ES-I3 (cell line): ENCODE measurements around the gene FAM98B.

Experiments used
- H3K36me3 ChIP-seq: 2 replicates; pipeline ENCODE4 v1.6.1; 2013; ENCODE audit warnings: mild to moderate bottlenecking, low read length, control low read depth, moderate library complexity; ENCODE audit not compliant: insufficient read depth
- H3K4me1 ChIP-seq: 2 replicates; pipeline ENCODE4 v1.6.1; 2013; ENCODE audit warnings: mild to moderate bottlenecking, control low read depth, low read length; ENCODE audit not compliant: insufficient read depth
- H3K9ac ChIP-seq: 2 replicates; pipeline ENCODE4 v1.6.1; 2013; ENCODE audit warnings: low read depth, mild to moderate bottlenecking, low read length, moderate library complexity
- H3K9me3 ChIP-seq: 2 replicates; pipeline ENCODE4 v1.6.1; 2013; ENCODE audit warnings: mild to moderate bottlenecking, low read length, moderate library complexity; ENCODE audit not compliant: control insufficient read depth, insufficient read depth

The FAM98B gene

GRCh38 chr15:38440353-38441129, 13.4 kb upstream of the FAM98B start:
- no peak overlapping the region for H3K9ac ChIP-seq
- no peaks in the 10 kb centered on the region for H3K9me3 ChIP-seq
- H3K36me3 ChIP-seq, result no peaks in the 10 kb centered on the region
- no peaks in the 10 kb centered on the region for H3K4me1 ChIP-seq

GRCh38 chr15:38441130-38441519, 12.8 kb upstream of the FAM98B start:
- Histone ChIP-seq H3K9me3 (no peaks in the 10 kb centered on the region), H3K36me3 (no peaks in the 10 kb centered on the region), H3K4me1 (no peaks in the 10 kb centered on the region), H3K9ac (no peak overlapping the region)

DNA sequence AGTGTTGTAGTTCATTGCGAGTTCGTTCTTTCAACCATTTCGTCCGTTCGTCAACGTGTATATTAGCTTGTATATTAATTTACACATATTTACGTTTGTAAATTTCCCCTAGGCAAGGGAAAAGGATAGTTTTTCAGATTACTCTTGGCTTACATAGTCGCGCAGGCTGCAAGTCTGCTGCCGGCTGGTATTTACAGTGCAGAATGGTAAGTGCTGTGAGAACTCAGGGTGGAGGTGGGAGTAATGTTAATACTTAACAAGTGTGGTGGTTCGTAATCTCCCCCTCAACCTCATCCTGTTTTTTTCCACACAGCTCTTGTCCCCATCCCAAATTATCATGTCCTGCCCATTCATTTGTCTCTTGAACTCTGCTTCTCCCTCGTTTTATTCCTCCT, 766 bp downstream of the FAM98B start:
- Histone ChIP-seq H3K4me1 (no peaks in the 10 kb centered on the region; the same call in 1 of the 2 replicates), H3K9ac (peak overlapping the region; percentile 93), H3K9me3 (no peaks in the 10 kb centered on the region), H3K36me3 (no peaks in the 10 kb centered on the region)

DNA sequence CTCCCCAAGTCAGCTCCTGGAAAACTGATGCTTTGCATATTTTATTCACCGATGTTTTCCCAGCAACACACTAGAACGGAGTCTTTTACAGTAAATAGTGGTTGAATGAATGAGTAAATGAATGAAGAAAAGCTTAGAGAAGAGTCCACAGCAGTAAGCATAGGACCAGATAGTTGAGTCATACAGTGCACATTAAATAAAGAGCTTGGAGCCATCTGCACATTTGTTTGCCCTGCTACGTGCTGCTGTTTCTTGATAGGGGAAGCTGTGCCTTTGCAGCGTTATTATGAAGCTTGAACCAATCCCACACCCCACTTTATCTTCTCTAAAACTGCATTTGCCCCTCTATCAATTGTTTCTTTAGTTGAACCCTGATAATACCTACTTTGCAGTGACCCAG, 1.2 kb downstream of the FAM98B start:
- Histone ChIP-seq H3K9me3 (no peaks in the 10 kb centered on the region), H3K36me3 (no peaks in the 10 kb centered on the region), H3K9ac (peak overlapping the region; percentile 93)

GRCh38 chr15:38458646-38459045, 4.7 kb downstream of the FAM98B start:
- no peaks in the 10 kb centered on the region for H3K9me3 ChIP-seq
- no peak overlapping the region for H3K9ac ChIP-seq
- H3K4me1 ChIP-seq, result no peaks in the 10 kb centered on the region; the same call in 1 of the 2 replicates
- H3K36me3 ChIP-seq, result no peaks in the 10 kb centered on the region

More for the DNA sequence above, 1.2 kb downstream of the FAM98B start:
- no peaks in the 10 kb centered on the region; the same call in 1 of the 2 replicates for H3K4me1 ChIP-seq

DNA sequence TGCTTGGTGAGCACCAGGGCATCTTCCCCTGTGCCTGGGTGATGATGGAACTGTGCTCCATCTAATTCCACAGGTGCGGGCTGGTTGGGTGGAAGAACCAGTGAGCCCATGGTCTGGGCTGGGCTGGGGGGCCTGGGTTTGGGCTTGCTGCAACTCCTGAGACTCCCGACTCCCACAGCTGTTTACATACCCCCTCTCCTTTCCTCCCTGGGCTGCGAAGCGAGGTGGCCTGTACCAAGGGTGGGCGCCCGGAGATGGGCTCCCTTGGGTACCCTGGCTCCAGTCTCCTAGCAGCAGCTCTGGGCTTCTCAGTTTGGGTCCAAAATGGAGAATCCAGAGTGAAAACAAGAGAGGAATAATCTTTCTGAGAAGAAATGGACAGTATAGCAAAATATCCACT, 5.6 kb downstream of the FAM98B start:
- Histone ChIP-seq H3K36me3 (no peaks in the 10 kb centered on the region), H3K9ac (no peak overlapping the region), H3K9me3 (no peaks in the 10 kb centered on the region), H3K4me1 (no peaks in the 10 kb centered on the region; the same call in 1 of the 2 replicates)

- Histone ChIP-seq H3K9ac (no peak overlapping the region), H3K4me1 (no peaks in the 10 kb centered on the region; the same call in 1 of the 2 replicates), H3K36me3 (no peaks in the 10 kb centered on the region), H3K9me3 (no peaks in the 10 kb centered on the region)
Observed at GRCh38 chr15:38460543-38460942, 6.6 kb downstream of the FAM98B start.

DNA sequence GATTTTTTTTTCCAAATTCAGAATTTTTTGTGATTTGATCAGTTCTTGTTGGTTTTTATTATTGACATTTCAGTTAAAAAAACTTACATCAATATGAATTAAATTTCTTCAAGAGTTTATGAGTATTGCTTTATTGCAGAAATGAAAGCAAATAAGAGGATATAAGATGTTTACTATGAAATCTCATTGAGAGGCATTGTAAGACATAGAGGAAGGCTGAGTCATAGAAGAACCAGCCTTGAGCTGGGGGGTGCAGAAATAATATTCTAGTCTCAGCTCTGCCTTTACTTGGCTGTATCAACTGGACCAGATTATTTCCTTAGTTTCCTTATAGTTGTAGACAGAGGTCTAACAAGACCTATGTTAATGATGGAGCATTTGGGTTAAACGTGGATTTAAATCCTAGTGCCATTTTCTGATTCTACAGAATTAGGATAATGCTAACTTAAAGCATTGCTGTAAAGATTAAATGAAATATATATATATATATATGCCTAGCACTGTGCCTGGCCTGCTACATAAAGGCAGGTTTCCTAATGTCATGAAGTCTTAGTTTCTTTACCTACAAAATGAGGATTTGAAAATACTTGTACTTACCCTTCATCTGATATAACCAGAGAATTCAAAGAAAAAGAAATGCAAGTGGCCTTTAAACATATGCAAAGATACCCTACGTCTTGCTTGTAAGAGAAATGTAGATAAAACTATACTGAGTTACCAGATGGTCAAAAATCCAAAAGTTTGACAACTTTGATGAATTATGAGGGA, 7.3 kb downstream of the FAM98B start:
- no peak overlapping the region for H3K9ac ChIP-seq
- no peaks in the 10 kb centered on the region for H3K4me1 ChIP-seq
- H3K9me3 ChIP-seq, result no peaks in the 10 kb centered on the region
- H3K36me3 ChIP-seq, result no peaks in the 10 kb centered on the region

GRCh38 chr15:38463893-38464292, 10.0 kb downstream of the FAM98B start:
- Histone ChIP-seq H3K36me3 (no peaks in the 10 kb centered on the region), H3K9ac (no peak overlapping the region), H3K9me3 (no peaks in the 10 kb centered on the region), H3K4me1 (no peaks in the 10 kb centered on the region)

- Histone ChIP-seq H3K9ac (no peak overlapping the region), H3K36me3 (no peaks in the 10 kb centered on the region), H3K4me1 (no peaks in the 10 kb centered on the region), H3K9me3 (no peaks in the 10 kb centered on the region)
Observed at GRCh38 chr15:38464675-38465074, 10.7 kb downstream of the FAM98B start.

DNA sequence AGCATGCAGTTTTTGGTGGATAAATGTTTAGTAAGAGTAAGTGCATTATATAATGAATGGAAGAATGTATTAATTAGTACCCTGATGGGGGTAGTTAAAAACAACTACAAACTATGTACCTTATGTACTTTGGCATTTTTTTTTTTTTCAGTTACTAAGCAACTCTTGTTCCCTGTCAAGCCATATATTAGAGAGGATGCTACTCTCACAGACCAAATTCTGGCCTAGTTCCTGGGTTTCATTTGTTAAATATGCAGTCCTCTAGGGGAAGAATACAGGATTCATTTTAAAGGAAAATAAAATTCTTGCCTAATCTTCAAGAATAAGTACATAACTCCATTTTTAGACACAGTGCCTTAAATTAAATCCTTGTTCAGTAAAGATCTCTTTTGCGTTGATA, 16.9 kb downstream of the FAM98B start:
- Histone ChIP-seq H3K9ac (no peak overlapping the region), H3K9me3 (no peaks in the 10 kb centered on the region), H3K4me1 (no peaks in the 10 kb centered on the region), H3K36me3 (peaks cover 12% of the 10 kb centered on the region)

GRCh38 chr15:38471974-38472373, 18.0 kb downstream of the FAM98B start:
- no peaks in the 10 kb centered on the region for H3K4me1 ChIP-seq
- no peak overlapping the region for H3K9ac ChIP-seq
- peaks cover 12% of the 10 kb centered on the region for H3K36me3 ChIP-seq
- no peaks in the 10 kb centered on the region for H3K9me3 ChIP-seq

GRCh38 chr15:38474155-38474757, 20.3 kb downstream of the FAM98B start:
- Histone ChIP-seq H3K9ac (no peak overlapping the region), H3K4me1 (no peaks in the 10 kb centered on the region), H3K9me3 (no peaks in the 10 kb centered on the region), H3K36me3 (peaks cover 16% of the 10 kb centered on the region)

GRCh38 chr15:38475361-38475760, 21.4 kb downstream of the FAM98B start:
- Histone ChIP-seq H3K9me3 (no peaks in the 10 kb centered on the region), H3K36me3 (peaks cover 16% of the 10 kb centered on the region), H3K4me1 (no peaks in the 10 kb centered on the region), H3K9ac (no peak overlapping the region)
